GM23338 (cell line): ENCODE measurements around the gene KCNMA1. TPM values are rescaled to one million over a fixed set of nuclear protein-coding genes. Genes with fewer than 3 reads are reported as not detected.

Experiments
- ATAC-seq: fragments of 200-7000 bp; cut with Tn5 transposase; 3 replicates; pipeline ENCODE4 v1.9.1; 2020
- DNase-seq: peaks from one replicate; pipeline ENCODE4 v3.0.0-alpha.2; 2015; ENCODE audit warnings: low spot score
- H2AFZ ChIP-seq: fragments of 200-600 bp; sonication (generic); 2 replicates; pipeline ENCODE4 v1.8.0; 2016; ENCODE audit warnings: antibody characterized with exemption, mild to moderate bottlenecking, moderate library complexity
- H3F3A ChIP-seq: fragments of 200-600 bp; sonication (generic); replicated peaks from 2 replicates; pipeline ENCODE4 v1.8.0; 2017; ENCODE audit warnings: antibody characterized with exemption, mixed run types, low read depth
- H3K27ac ChIP-seq: fragments of 200-600 bp; sonication (generic); 2 replicates; pipeline ENCODE4 v1.6.1; 2016; ENCODE audit warnings: low read depth
- H3K27me3 ChIP-seq: fragments of 200-600 bp; sonication (generic); 2 replicates; pipeline ENCODE4 v1.8.0; 2016; ENCODE audit warnings: mild to moderate bottlenecking, mixed run types, moderate library complexity; ENCODE audit not compliant: insufficient read depth
- H3K36me3 ChIP-seq: fragments of 200-600 bp; sonication (generic); 2 replicates; pipeline ENCODE4 v1.8.0; 2016; ENCODE audit warnings: mild to moderate bottlenecking; ENCODE audit not compliant: insufficient read depth
- H3K4me1 ChIP-seq: fragments of 200-600 bp; sonication (generic); 2 replicates; pipeline ENCODE4 v1.8.0; 2016; ENCODE audit warnings: mild to moderate bottlenecking, moderate library complexity; ENCODE audit not compliant: insufficient read depth
- H3K4me2 ChIP-seq: fragments of 200-600 bp; sonication (generic); 2 replicates; pipeline ENCODE4 v1.7.1; 2017; ENCODE audit warnings: mixed run types
- H3K4me3 ChIP-seq: fragments of 200-600 bp; sonication (generic); 2 replicates; pipeline ENCODE4 v1.6.1; 2016; ENCODE audit warnings: mixed run types
- H3K79me2 ChIP-seq: fragments of 200-600 bp; sonication (generic); replicated peaks from 2 replicates; pipeline ENCODE4 v1.8.0; 2017; ENCODE audit warnings: mild to moderate bottlenecking; ENCODE audit not compliant: insufficient read depth
- H3K9me2 ChIP-seq: fragments of 200-600 bp; sonication (generic); 2 replicates; pipeline ENCODE4 v1.8.0; 2017; ENCODE audit not compliant: insufficient read depth
- H4K20me1 ChIP-seq: fragments of 200-600 bp; sonication (generic); replicated peaks from 2 replicates; pipeline ENCODE4 v1.8.0; 2017; ENCODE audit warnings: mild to moderate bottlenecking; ENCODE audit not compliant: insufficient read depth
- H3K27ac Mint-ChIP-seq: 2 replicates; pipeline ENCODE4 v1.8.0; 2020; ENCODE audit warnings: inconsistent platforms, mild to moderate bottlenecking, moderate library complexity, mixed read lengths
- H3K27me3 Mint-ChIP-seq: 3 replicates; pipeline ENCODE4 v1.8.0; 2022; ENCODE audit warnings: low read depth, mild to moderate bottlenecking, moderate library complexity, mixed read lengths, inconsistent platforms; ENCODE audit not compliant: insufficient read depth, poor library complexity
- H3K36me3 Mint-ChIP-seq: 3 replicates; pipeline ENCODE4 v1.8.0; 2021; ENCODE audit warnings: low read depth, mild to moderate bottlenecking, inconsistent platforms, moderate library complexity, mixed read lengths
- H3K4me1 Mint-ChIP-seq: 3 replicates; pipeline ENCODE4 v1.8.0; 2020; ENCODE audit warnings: mild to moderate bottlenecking, inconsistent platforms, mixed read lengths
- H3K4me3 Mint-ChIP-seq: 3 replicates; pipeline ENCODE4 v1.8.0; 2021; ENCODE audit warnings: moderate library complexity, mild to moderate bottlenecking, inconsistent platforms, mixed read lengths
- H3K9me3 Mint-ChIP-seq: 3 replicates; pipeline ENCODE4 v1.8.0; 2020; ENCODE audit warnings: moderate library complexity, mild to moderate bottlenecking, inconsistent platforms, mixed read lengths
- CREB1 ChIP-seq: fragments of 250-450 bp; sonication (Bioruptor Pico); IDR thresholded peaks from 2 replicates; pipeline ENCODE4 v1.5.0; 2020; ENCODE audit warnings: low read depth, mild to moderate bottlenecking, moderate library complexity
- EZH2 ChIP-seq: fragments of 200-600 bp; sonication (generic); IDR thresholded peaks from one replicate; pipeline ENCODE4 v1.8.0; 2017; ENCODE audit warnings: antibody characterized with exemption, mild to moderate bottlenecking, low read depth; ENCODE audit not compliant: unreplicated experiment
- EZH2phosphoT487 ChIP-seq: fragments of 200-600 bp; sonication (generic); IDR thresholded peaks from one replicate; pipeline ENCODE4 v1.8.1; 2018; ENCODE audit warnings: antibody characterized with exemption; ENCODE audit not compliant: unreplicated experiment
- NANOG ChIP-seq: IDR thresholded peaks from 2 replicates; pipeline ENCODE4 v1.6.1; 2016; ENCODE audit warnings: antibody characterized with exemption, borderline replicate concordance
- POLR2AphosphoS5 ChIP-seq: IDR thresholded peaks from 2 replicates; pipeline ENCODE4 v1.6.1; 2016; ENCODE audit warnings: antibody characterized with exemption, low read depth
- STAT1 ChIP-seq: IDR thresholded peaks from one replicate; pipeline ENCODE4 v1.6.1; 2016; ENCODE audit warnings: antibody characterized with exemption; ENCODE audit not compliant: unreplicated experiment
- polyA plus RNA-seq: library from polyadenylated mRNA; unstranded; fragments of >200 nt; fragmentation: Nextera tagmentation; extraction: Ambion mirVana; gene quantifications from 2 replicates; pipeline ENCODE4 v1.2.1, GENCODE V29; 2016
- total RNA-seq: library from RNA; depleted of rRNA; stranded (reverse); fragments of >200 nt; shearing (Covaris generic); gene quantifications from 2 replicates; pipeline ENCODE4 v1.2.3, GENCODE V29; 2014
- TF ChIP-seq, protein P1 (sequence below): IDR thresholded peaks from one replicate; pipeline ENCODE4 v1.6.1; 2018; ENCODE audit warnings: antibody characterized with exemption; ENCODE audit not compliant: unreplicated experiment
- TF ChIP-seq, protein P2 (sequence below): IDR thresholded peaks from 2 replicates; pipeline ENCODE4 v1.6.1; 2016; ENCODE audit warnings: antibody characterized with exemption
- TF ChIP-seq, protein P3 (sequence below): fragments of 250-450 bp; sonication (Bioruptor Pico); IDR thresholded peaks from 2 replicates; pipeline ENCODE4 v1.5.0; 2020; ENCODE audit warnings: mild to moderate bottlenecking, moderate library complexity

The KCNMA1 gene
- total and polyA plus RNA-seq, 2 experiments from 2014 or later: 8.2 to 9.0 TPM

DNA sequence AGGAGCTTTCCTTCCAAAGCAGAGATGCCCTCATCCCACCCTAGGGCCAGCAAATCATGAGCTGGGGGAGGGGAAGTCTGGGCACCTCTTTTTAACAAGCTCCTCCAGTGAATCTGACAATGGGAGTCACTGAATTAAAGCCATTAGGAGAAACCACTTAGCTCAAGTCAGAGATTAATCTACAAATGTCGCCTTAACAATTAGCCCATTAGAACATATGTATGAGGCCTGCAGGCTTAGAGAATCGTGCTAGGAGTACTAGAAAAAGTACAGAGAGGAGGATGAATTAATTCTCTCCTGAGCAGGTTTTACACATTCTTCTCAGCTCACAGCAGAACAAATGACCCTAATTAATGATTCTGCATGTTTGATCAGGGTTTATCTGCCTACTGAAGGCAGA lies 381.3 kb downstream of the KCNMA1 start (continued):
- TF ChIP-seq, protein P1, sequence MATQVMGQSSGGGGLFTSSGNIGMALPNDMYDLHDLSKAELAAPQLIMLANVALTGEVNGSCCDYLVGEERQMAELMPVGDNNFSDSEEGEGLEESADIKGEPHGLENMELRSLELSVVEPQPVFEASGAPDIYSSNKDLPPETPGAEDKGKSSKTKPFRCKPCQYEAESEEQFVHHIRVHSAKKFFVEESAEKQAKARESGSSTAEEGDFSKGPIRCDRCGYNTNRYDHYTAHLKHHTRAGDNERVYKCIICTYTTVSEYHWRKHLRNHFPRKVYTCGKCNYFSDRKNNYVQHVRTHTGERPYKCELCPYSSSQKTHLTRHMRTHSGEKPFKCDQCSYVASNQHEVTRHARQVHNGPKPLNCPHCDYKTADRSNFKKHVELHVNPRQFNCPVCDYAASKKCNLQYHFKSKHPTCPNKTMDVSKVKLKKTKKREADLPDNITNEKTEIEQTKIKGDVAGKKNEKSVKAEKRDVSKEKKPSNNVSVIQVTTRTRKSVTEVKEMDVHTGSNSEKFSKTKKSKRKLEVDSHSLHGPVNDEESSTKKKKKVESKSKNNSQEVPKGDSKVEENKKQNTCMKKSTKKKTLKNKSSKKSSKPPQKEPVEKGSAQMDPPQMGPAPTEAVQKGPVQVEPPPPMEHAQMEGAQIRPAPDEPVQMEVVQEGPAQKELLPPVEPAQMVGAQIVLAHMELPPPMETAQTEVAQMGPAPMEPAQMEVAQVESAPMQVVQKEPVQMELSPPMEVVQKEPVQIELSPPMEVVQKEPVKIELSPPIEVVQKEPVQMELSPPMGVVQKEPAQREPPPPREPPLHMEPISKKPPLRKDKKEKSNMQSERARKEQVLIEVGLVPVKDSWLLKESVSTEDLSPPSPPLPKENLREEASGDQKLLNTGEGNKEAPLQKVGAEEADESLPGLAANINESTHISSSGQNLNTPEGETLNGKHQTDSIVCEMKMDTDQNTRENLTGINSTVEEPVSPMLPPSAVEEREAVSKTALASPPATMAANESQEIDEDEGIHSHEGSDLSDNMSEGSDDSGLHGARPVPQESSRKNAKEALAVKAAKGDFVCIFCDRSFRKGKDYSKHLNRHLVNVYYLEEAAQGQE: no peak
- TF ChIP-seq NANOG: no peak

DNA sequence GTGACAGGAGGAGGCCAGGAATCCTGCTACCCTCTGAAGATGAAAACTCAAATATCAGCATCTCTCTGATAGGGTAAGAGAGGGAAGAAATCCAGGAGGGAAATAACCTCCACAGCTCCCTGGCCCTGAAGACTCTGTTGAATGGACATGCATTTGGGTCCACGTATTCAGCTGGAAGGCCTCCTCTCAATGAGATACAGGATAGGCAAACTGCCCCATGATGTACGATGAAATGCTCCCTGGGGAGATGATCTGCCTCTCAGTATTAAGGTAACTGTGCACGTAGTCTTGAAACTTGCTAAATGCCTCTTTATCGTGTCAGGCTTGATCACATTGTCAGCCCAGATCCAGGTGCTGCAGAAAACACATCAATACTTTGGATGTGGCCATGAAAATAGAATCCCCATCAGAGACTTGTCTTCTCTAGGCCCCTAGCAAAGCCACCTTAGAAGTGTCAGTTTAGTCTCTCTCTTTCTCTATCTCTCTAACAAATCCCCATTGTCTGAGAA lies 384.0 kb downstream of the KCNMA1 start:
- Mint-ChIP-seq H3K4me1 (no peaks in the 10 kb centered on the region), H3K9me3 (no peaks in the 10 kb centered on the region; the same call in 2 of the 3 replicates), H3K4me3 (no peak overlapping the region), H3K27me3 (peaks cover 2% of the 10 kb centered on the region), H3K36me3 (no peaks in the 10 kb centered on the region), H3K27ac (no peak overlapping the region)
- ATAC-seq: no peak
- Histone ChIP-seq H3K36me3 (no peaks in the 10 kb centered on the region), H3K4me1 (no peaks in the 10 kb centered on the region), H3K27ac (no peak overlapping the region), H4K20me1 (no peaks in the 10 kb centered on the region), H3F3A (no peaks in the 10 kb centered on the region), H3K27me3 (no peaks in the 10 kb centered on the region), H3K4me2 (no peak overlapping the region), H2AFZ (no peak overlapping the region), H3K4me3 (no peak overlapping the region), H3K79me2 (no peaks in the 10 kb centered on the region), H3K9me2 (no peaks in the 10 kb centered on the region)
- DNase-seq: no peak
- TF ChIP-seq, protein P2, sequence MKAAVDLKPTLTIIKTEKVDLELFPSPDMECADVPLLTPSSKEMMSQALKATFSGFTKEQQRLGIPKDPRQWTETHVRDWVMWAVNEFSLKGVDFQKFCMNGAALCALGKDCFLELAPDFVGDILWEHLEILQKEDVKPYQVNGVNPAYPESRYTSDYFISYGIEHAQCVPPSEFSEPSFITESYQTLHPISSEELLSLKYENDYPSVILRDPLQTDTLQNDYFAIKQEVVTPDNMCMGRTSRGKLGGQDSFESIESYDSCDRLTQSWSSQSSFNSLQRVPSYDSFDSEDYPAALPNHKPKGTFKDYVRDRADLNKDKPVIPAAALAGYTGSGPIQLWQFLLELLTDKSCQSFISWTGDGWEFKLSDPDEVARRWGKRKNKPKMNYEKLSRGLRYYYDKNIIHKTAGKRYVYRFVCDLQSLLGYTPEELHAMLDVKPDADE: no peak
- no peak for TF ChIP-seq CREB1 (CRISPR knock-in tag)
- TF ChIP-seq EZH2: no peak

DNA sequence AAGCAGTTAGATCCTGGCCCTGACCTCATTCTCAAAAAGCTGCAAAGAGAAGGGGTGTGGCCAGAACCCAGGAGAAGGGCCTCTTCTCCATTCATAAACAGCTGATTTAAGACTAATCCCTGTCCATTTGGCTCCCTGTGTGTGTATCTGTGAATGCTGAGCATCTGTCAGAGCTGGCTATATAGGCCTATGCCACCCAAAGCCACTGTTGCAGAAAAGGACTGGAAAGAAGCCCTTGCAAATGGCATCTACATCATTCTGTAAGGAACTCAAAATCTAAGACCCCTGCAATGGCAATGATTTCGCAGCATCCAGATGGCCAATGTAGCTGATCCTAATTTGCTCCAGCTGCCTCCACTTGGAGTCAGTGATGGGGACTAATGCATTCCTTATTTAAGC lies 384.5 kb downstream of the KCNMA1 start:
- Histone ChIP-seq H3K27ac (no peak overlapping the region), H3K4me2 (no peak overlapping the region), H3K36me3 (no peaks in the 10 kb centered on the region), H3K79me2 (no peaks in the 10 kb centered on the region), H4K20me1 (no peaks in the 10 kb centered on the region), H3K4me3 (no peak overlapping the region), H2AFZ (no peak overlapping the region), H3F3A (no peaks in the 10 kb centered on the region), H3K27me3 (no peaks in the 10 kb centered on the region), H3K4me1 (no peaks in the 10 kb centered on the region), H3K9me2 (no peaks in the 10 kb centered on the region)
- Mint-ChIP-seq H3K36me3 (no peaks in the 10 kb centered on the region), H3K27ac (no peak overlapping the region), H3K9me3 (no peaks in the 10 kb centered on the region; the same call in 2 of the 3 replicates), H3K4me1 (no peaks in the 10 kb centered on the region), H3K27me3 (peaks cover 2% of the 10 kb centered on the region), H3K4me3 (no peak overlapping the region)
- DNase-seq (no peak), ATAC-seq (no peak)
- TF ChIP-seq NANOG (no peak), CREB1 (CRISPR knock-in tag) (no peak), EZH2phosphoT487 (no peak), EZH2 (no peak), POLR2AphosphoS5 (no peak), STAT1 (no peak)
- TF ChIP-seq, protein P3, sequence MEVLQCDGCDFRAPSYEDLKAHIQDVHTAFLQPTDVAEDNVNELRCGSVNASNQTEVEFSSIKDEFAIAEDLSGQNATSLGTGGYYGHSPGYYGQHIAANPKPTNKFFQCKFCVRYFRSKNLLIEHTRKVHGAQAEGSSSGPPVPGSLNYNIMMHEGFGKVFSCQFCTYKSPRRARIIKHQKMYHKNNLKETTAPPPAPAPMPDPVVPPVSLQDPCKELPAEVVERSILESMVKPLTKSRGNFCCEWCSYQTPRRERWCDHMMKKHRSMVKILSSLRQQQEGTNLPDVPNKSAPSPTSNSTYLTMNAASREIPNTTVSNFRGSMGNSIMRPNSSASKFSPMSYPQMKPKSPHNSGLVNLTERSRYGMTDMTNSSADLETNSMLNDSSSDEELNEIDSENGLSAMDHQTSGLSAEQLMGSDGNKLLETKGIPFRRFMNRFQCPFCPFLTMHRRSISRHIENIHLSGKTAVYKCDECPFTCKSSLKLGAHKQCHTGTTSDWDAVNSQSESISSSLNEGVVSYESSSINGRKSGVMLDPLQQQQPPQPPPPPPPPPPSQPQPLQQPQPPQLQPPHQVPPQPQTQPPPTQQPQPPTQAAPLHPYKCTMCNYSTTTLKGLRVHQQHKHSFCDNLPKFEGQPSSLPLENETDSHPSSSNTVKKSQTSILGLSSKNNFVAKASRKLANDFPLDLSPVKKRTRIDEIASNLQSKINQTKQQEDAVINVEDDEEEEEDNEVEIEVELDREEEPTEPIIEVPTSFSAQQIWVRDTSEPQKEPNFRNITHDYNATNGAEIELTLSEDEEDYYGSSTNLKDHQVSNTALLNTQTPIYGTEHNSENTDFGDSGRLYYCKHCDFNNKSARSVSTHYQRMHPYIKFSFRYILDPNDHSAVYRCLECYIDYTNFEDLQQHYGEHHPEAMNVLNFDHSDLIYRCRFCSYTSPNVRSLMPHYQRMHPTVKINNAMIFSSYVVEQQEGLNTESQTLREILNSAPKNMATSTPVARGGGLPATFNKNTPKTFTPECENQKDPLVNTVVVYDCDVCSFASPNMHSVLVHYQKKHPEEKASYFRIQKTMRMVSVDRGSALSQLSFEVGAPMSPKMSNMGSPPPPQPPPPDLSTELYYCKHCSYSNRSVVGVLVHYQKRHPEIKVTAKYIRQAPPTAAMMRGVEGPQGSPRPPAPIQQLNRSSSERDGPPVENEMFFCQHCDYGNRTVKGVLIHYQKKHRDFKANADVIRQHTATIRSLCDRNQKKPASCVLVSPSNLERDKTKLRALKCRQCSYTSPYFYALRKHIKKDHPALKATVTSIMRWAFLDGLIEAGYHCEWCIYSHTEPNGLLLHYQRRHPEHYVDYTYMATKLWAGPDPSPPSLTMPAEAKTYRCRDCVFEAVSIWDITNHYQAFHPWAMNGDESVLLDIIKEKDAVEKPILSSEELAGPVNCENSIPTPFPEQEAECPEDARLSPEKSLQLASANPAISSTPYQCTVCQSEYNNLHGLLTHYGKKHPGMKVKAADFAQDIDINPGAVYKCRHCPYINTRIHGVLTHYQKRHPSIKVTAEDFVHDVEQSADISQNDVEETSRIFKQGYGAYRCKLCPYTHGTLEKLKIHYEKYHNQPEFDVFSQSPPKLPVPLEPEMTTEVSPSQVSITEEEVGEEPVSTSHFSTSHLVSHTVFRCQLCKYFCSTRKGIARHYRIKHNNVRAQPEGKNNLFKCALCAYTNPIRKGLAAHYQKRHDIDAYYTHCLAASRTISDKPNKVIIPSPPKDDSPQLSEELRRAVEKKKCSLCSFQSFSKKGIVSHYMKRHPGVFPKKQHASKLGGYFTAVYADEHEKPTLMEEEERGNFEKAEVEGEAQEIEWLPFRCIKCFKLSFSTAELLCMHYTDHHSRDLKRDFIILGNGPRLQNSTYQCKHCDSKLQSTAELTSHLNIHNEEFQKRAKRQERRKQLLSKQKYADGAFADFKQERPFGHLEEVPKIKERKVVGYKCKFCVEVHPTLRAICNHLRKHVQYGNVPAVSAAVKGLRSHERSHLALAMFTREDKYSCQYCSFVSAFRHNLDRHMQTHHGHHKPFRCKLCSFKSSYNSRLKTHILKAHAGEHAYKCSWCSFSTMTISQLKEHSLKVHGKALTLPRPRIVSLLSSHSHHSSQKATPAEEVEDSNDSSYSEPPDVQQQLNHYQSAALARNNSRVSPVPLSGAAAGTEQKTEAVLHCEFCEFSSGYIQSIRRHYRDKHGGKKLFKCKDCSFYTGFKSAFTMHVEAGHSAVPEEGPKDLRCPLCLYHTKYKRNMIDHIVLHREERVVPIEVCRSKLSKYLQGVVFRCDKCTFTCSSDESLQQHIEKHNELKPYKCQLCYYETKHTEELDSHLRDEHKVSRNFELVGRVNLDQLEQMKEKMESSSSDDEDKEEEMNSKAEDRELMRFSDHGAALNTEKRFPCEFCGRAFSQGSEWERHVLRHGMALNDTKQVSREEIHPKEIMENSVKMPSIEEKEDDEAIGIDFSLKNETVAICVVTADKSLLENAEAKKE (CRISPR knock-in tag): no peak
